Astrocyte (in vitro differentiated cells and primary cell): ENCODE measurements around the gene TMC8. TPM values are rescaled to one million over a fixed set of nuclear protein-coding genes. Genes with fewer than 3 reads are reported as not detected.

Experiments
- DNase-seq: peaks from one replicate; pipeline ENCODE4 v3.0.0-alpha.2; 2010; ENCODE audit warnings: low read depth
- FAIRE-seq: peaks from 2 replicates; lab custom pipeline; 2011; peaks lifted over from hg19 to GRCh38; lab: Jason Lieb, UNC
- H2AFZ ChIP-seq: 2 replicates; pipeline ENCODE4 v1.6.0; 2012; ENCODE audit warnings: low read depth, low read length, inconsistent platforms
- H3K27ac ChIP-seq: 2 replicates; pipeline ENCODE4 v1.5.1; 2011; ENCODE audit warnings: low read depth, low read length, inconsistent platforms
- H3K27me3 ChIP-seq: 2 replicates; pipeline ENCODE4 v1.6.0; 2011; ENCODE audit warnings: low read length, inconsistent platforms; ENCODE audit not compliant: insufficient read depth
- H3K36me3 ChIP-seq: 2 replicates; pipeline ENCODE4 v1.5.1; 2011; ENCODE audit warnings: low read length, inconsistent platforms; ENCODE audit not compliant: insufficient read depth
- H3K4me1 ChIP-seq: 2 replicates; pipeline ENCODE4 v1.5.1; 2011; ENCODE audit warnings: low read length, inconsistent platforms; ENCODE audit not compliant: insufficient read depth
- H3K4me2 ChIP-seq: 2 replicates; pipeline ENCODE4 v1.6.0; 2012; ENCODE audit warnings: low read length, inconsistent platforms
- H3K4me3 ChIP-seq: 2 replicates; pipeline ENCODE4 v1.5.1; 2011; ENCODE audit warnings: low read depth, mild to moderate bottlenecking, low read length, inconsistent platforms; ENCODE audit not compliant: insufficient read depth
- H3K79me2 ChIP-seq: 2 replicates; pipeline ENCODE4 v1.6.0; 2012; ENCODE audit warnings: mild to moderate bottlenecking, low read length, inconsistent platforms; ENCODE audit not compliant: insufficient read depth
- H3K9ac ChIP-seq: 2 replicates; pipeline ENCODE4 v1.6.0; 2012; ENCODE audit warnings: mild to moderate bottlenecking, low read length, inconsistent platforms
- H3K9me3 ChIP-seq: 2 replicates; pipeline ENCODE4 v1.5.1; 2012; ENCODE audit warnings: low read depth, mild to moderate bottlenecking, low read length, inconsistent platforms; ENCODE audit not compliant: insufficient read depth
- H4K20me1 ChIP-seq: 2 replicates; pipeline ENCODE4 v1.6.0; 2012; ENCODE audit warnings: low read length, inconsistent platforms; ENCODE audit not compliant: insufficient read depth
- H3K27ac Mint-ChIP-seq: one replicate; pipeline ENCODE4 v1.8.0; 2021; ENCODE audit warnings: mild to moderate bottlenecking, mixed read lengths; ENCODE audit not compliant: unreplicated experiment
- H3K27me3 Mint-ChIP-seq: one replicate; pipeline ENCODE4 v1.8.0; 2021; ENCODE audit warnings: low read depth, mixed read lengths; ENCODE audit not compliant: unreplicated experiment
- H3K36me3 Mint-ChIP-seq: one replicate; pipeline ENCODE4 v1.8.0; 2021; ENCODE audit warnings: low read depth, mixed read lengths; ENCODE audit not compliant: unreplicated experiment
- H3K4me1 Mint-ChIP-seq: one replicate; pipeline ENCODE4 v1.8.0; 2021; ENCODE audit warnings: low read depth, mixed read lengths; ENCODE audit not compliant: unreplicated experiment
- H3K4me3 Mint-ChIP-seq: one replicate; pipeline ENCODE4 v1.8.0; 2021; ENCODE audit warnings: mild to moderate bottlenecking, moderate library complexity, mixed read lengths; ENCODE audit not compliant: unreplicated experiment
- H3K9me3 Mint-ChIP-seq: one replicate; pipeline ENCODE4 v1.8.0; 2021; ENCODE audit warnings: mild to moderate bottlenecking, mixed read lengths; ENCODE audit not compliant: unreplicated experiment
- CTCF ChIP-seq: IDR thresholded peaks from 2 replicates; pipeline ENCODE4 v1.5.1; 2011; ENCODE audit warnings: low read depth, mild to moderate bottlenecking, inconsistent platforms, low read length, moderate library complexity; ENCODE audit not compliant: insufficient read depth
- EZH2 ChIP-seq: IDR thresholded peaks from 2 replicates; pipeline ENCODE4 v1.6.1; 2012; ENCODE audit warnings: mild to moderate bottlenecking, low read length, inconsistent platforms; ENCODE audit not compliant: insufficient read depth
- total RNA-seq: library from RNA; stranded (reverse); gene quantifications from 2 replicates; pipeline ENCODE4 v1.2.1, GENCODE V29; 2021

TMC8 gene
- total RNA-seq, 1 donor from 2014 or later = 0.27 TPM

- FAIRE-seq = no peak
- H3K4me1 Mint-ChIP-seq = peaks cover 6% of the 10 kb centered on the region
- Histone ChIP-seq H3K79me2 (no peaks in the 10 kb centered on the region), H3K27me3 (no peaks in the 10 kb centered on the region), H3K36me3 (no peaks in the 10 kb centered on the region), H3K27ac (no peak overlapping the region), H3K9me3 (no peaks in the 10 kb centered on the region), H4K20me1 (no peaks in the 10 kb centered on the region), H3K9ac (no peak overlapping the region), H3K4me3 (no peak overlapping the region), H3K4me2 (no peak overlapping the region), H2AFZ (no peak overlapping the region), H3K4me1 (no peaks in the 10 kb centered on the region)
- H3K4me3 Mint-ChIP-seq = no peak overlapping the region
- H3K27me3 Mint-ChIP-seq = peaks cover 3% of the 10 kb centered on the region
- H3K9me3 Mint-ChIP-seq = no peaks in the 10 kb centered on the region
- TF ChIP-seq EZH2 (no peak), CTCF (no peak)
- H3K36me3 Mint-ChIP-seq = no peaks in the 10 kb centered on the region
- no peak overlapping the region for H3K27ac Mint-ChIP-seq
- no peak for DNase-seq
Measured at GRCh38 chr17:78163881-78164747, 33.5 kb downstream of the TMC8 start.

GRCh38 chr17:78164748-78165607 is 34.4 kb downstream of the TMC8 start:
- Histone ChIP-seq H3K79me2 (no peaks in the 10 kb centered on the region), H3K27me3 (no peaks in the 10 kb centered on the region), H3K27ac (no peak overlapping the region), H3K4me1 (no peaks in the 10 kb centered on the region), H3K9ac (no peak overlapping the region), H3K36me3 (no peaks in the 10 kb centered on the region), H3K9me3 (no peaks in the 10 kb centered on the region), H4K20me1 (peaks cover 6% of the 10 kb centered on the region), H3K4me2 (no peak overlapping the region), H2AFZ (no peak overlapping the region), H3K4me3 (no peak overlapping the region)
- Mint-ChIP-seq H3K27me3 (peaks cover 3% of the 10 kb centered on the region), H3K9me3 (no peaks in the 10 kb centered on the region), H3K27ac (no peak overlapping the region), H3K36me3 (no peaks in the 10 kb centered on the region), H3K4me3 (no peak overlapping the region), H3K4me1 (peaks cover 1% of the 10 kb centered on the region)
- no peak for TF ChIP-seq CTCF
- no peak for TF ChIP-seq EZH2
- DNase-seq = no peak
- no peak for FAIRE-seq
